H1 (cell line): ENCODE data around the gene CHRNA1.

Experiments used
- BACH1 ChIP-seq: IDR thresholded peaks from 2 replicates; pipeline ENCODE4 v1.6.1; 2012; ENCODE audit warnings: low read length, improper control_type of control experiment
- EP300 ChIP-seq, 2 experiments: IDR thresholded peaks; 1 replicate in 1 of 2; 2 replicates in 1 of 2; pipeline ENCODE4 v1.6.1; 2011 to 2012; ENCODE audit warnings: low read depth in 2 of 2, low read length in 2 of 2, mild to moderate bottlenecking in 2 of 2, borderline replicate concordance in 1 of 2, inconsistent platforms in 1 of 2, moderate library complexity in 1 of 2
- GABPA ChIP-seq: IDR thresholded peaks from 2 replicates; pipeline ENCODE4 v1.6.1; 2011; ENCODE audit warnings: mild to moderate bottlenecking, low read length, moderate library complexity, borderline replicate concordance; ENCODE audit not compliant: insufficient read depth
- KDM5A ChIP-seq: fragments of 200-600 bp; IDR thresholded peaks from 2 replicates; pipeline ENCODE4 v1.7.1; 2012; ENCODE audit warnings: mild to moderate bottlenecking, low read length, inconsistent platforms, mixed read lengths
- MAX ChIP-seq: IDR thresholded peaks from 2 replicates; pipeline ENCODE4 v1.6.1; 2012; ENCODE audit warnings: inconsistent platforms
- POLR2A ChIP-seq, 2 experiments: IDR thresholded peaks; 1 replicate in 1 of 2; 2 replicates in 1 of 2; pipeline ENCODE4 v1.6.1; 2011; ENCODE audit warnings: low read depth in 2 of 2, low read length in 2 of 2, mild to moderate bottlenecking in 2 of 2; ENCODE audit errors: control extremely low read depth in 1 of 2
- RNF2 ChIP-seq: fragments of 200-900, 300-1000 bp; sonication (generic); IDR thresholded peaks from 2 replicates; pipeline ENCODE4 v1.7.1; 2016; ENCODE audit warnings: borderline replicate concordance, low read depth, mild to moderate bottlenecking, antibody characterized with exemption, low read length; ENCODE audit not compliant: poor library complexity, severe bottlenecking; ENCODE audit errors: missing control alignments
- RXRA ChIP-seq: IDR thresholded peaks from 2 replicates; pipeline ENCODE4 v1.6.1; 2011; ENCODE audit warnings: low read depth, mild to moderate bottlenecking, low read length, moderate library complexity; ENCODE audit not compliant: insufficient read depth
- SIRT6 ChIP-seq: IDR thresholded peaks from one replicate; pipeline ENCODE4 v1.7.1; 2012; ENCODE audit warnings: low read length, inconsistent platforms
- SRF ChIP-seq: IDR thresholded peaks from 2 replicates; pipeline ENCODE4 v1.6.1; 2011; ENCODE audit warnings: mild to moderate bottlenecking, low read depth, low read length, moderate library complexity
- TAF7 ChIP-seq: optimal IDR thresholded peaks from 2 replicates; pipeline ENCODE3; 2011; ENCODE audit warnings: low read depth, mild to moderate bottlenecking, inconsistent platforms, low read length, moderate library complexity, borderline replicate concordance
- TCF12 ChIP-seq: IDR thresholded peaks from 2 replicates; pipeline ENCODE4 v1.6.1; 2011; ENCODE audit warnings: low read depth, mild to moderate bottlenecking, low read length
- TF ChIP-seq, protein P1 (sequence below), 3 experiments: IDR thresholded peaks; 1 replicate in 2 of 3; 2 replicates in 1 of 3; pipeline versions ENCODE4 v1.5.1 to v1.6.1; 2011; ENCODE audit warnings: low read length in 3 of 3, mild to moderate bottlenecking in 3 of 3, inconsistent platforms in 2 of 3, low read depth in 1 of 3, moderate library complexity in 1 of 3; ENCODE audit not compliant: insufficient read depth in 1 of 3; ENCODE audit errors: control extremely low read depth in 1 of 3

GRCh38 chr2:174764280-174765255, at the start of gene CHRNA1:
- TF ChIP-seq, protein P1, sequence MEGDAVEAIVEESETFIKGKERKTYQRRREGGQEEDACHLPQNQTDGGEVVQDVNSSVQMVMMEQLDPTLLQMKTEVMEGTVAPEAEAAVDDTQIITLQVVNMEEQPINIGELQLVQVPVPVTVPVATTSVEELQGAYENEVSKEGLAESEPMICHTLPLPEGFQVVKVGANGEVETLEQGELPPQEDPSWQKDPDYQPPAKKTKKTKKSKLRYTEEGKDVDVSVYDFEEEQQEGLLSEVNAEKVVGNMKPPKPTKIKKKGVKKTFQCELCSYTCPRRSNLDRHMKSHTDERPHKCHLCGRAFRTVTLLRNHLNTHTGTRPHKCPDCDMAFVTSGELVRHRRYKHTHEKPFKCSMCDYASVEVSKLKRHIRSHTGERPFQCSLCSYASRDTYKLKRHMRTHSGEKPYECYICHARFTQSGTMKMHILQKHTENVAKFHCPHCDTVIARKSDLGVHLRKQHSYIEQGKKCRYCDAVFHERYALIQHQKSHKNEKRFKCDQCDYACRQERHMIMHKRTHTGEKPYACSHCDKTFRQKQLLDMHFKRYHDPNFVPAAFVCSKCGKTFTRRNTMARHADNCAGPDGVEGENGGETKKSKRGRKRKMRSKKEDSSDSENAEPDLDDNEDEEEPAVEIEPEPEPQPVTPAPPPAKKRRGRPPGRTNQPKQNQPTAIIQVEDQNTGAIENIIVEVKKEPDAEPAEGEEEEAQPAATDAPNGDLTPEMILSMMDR (IDR thresholded peaks at IDR 0.05; ENCODE audit: control extremely low read depth in 1 of 3, insufficient read depth in 1 of 3, low read depth in 1 of 3, low read length in 3 of 3): no peak
- TF ChIP-seq TCF12: no peak
- TF ChIP-seq RNF2: no peak
- no peak for TF ChIP-seq TAF7
- TF ChIP-seq POLR2A (IDR thresholded peaks at IDR 0.05; ENCODE audit: control extremely low read depth in 1 of 2, low read depth in 2 of 2, low read length in 2 of 2): no peak
- TF ChIP-seq SIRT6: no peak
- TF ChIP-seq GABPA: no peak
- TF ChIP-seq BACH1: no peak
- no peak for TF ChIP-seq EP300 (IDR thresholded peaks at IDR 0.05; ENCODE audit: borderline replicate concordance in 1 of 2, low read depth in 2 of 2, low read length in 2 of 2)
- TF ChIP-seq MAX: no peak
- no peak for TF ChIP-seq SRF
- no peak for TF ChIP-seq RXRA
- no peak for TF ChIP-seq KDM5A
